SU-DHL-6 (cell line): ENCODE measurements around the gene TMEM175.

Experiments
- EZH2phosphoT487 ChIP-seq: fragments of 200-600 bp; sonication (generic), shearing (Covaris generic); conservative IDR thresholded peaks from 2 replicates; pipeline ENCODE4 v1.6.1; 2018; ENCODE audit warnings: mild to moderate bottlenecking, antibody characterized with exemption, low read length, moderate library complexity, mixed read lengths
- TF ChIP-seq, protein P1 (sequence below): fragments of 200-600 bp; sonication (generic); IDR thresholded peaks from one replicate; pipeline ENCODE4 v1.5.1; 2017; ENCODE audit warnings: antibody characterized with exemption, mild to moderate bottlenecking, low read length, moderate library complexity; ENCODE audit not compliant: insufficient read depth, poor library complexity, severe bottlenecking

GRCh38 chr4:900721-901120, 31.5 kb upstream of the TMEM175 start:
- TF ChIP-seq, protein P1, sequence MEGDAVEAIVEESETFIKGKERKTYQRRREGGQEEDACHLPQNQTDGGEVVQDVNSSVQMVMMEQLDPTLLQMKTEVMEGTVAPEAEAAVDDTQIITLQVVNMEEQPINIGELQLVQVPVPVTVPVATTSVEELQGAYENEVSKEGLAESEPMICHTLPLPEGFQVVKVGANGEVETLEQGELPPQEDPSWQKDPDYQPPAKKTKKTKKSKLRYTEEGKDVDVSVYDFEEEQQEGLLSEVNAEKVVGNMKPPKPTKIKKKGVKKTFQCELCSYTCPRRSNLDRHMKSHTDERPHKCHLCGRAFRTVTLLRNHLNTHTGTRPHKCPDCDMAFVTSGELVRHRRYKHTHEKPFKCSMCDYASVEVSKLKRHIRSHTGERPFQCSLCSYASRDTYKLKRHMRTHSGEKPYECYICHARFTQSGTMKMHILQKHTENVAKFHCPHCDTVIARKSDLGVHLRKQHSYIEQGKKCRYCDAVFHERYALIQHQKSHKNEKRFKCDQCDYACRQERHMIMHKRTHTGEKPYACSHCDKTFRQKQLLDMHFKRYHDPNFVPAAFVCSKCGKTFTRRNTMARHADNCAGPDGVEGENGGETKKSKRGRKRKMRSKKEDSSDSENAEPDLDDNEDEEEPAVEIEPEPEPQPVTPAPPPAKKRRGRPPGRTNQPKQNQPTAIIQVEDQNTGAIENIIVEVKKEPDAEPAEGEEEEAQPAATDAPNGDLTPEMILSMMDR, result no peak
- no peak for TF ChIP-seq EZH2phosphoT487
